ENCODE results near the gene PLK3.
A peak's percentile ranks its signal among the peaks of the same experiment; 100 is the strongest.
"Not testable (repeated sequence)": the region's sequence is repeated elsewhere in the genome, so short reads cannot be mapped to it uniquely, and the experiment has no call there.

PLK3 gene

GRCh38 chr1:44810101-44810761 lies 10.1 kb downstream of the PLK3 start:
- no peak for DNase-seq

DNA sequence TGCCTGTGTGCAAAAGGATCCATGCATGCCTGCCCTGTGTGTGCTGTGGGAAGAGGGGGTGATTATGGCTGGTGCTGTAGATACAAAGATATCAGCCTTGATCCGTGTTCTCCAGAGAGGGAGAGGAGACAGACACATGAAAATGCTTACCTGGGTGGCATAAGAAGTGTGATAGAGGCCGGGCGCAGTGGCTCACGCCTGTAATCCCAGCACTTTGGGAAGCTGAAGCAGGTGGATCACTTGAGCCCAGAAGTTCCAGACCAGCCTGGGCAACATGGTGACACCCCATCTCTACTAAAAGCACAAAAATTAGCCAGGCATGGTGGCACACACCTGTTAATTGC lies 10.6 kb downstream of the PLK3 start:
- DNase-seq, result not testable (repeated sequence)

GRCh38 chr1:44811234-44811633 lies 11.1 kb downstream of the PLK3 start:
- DNase-seq, result no peak

DNA sequence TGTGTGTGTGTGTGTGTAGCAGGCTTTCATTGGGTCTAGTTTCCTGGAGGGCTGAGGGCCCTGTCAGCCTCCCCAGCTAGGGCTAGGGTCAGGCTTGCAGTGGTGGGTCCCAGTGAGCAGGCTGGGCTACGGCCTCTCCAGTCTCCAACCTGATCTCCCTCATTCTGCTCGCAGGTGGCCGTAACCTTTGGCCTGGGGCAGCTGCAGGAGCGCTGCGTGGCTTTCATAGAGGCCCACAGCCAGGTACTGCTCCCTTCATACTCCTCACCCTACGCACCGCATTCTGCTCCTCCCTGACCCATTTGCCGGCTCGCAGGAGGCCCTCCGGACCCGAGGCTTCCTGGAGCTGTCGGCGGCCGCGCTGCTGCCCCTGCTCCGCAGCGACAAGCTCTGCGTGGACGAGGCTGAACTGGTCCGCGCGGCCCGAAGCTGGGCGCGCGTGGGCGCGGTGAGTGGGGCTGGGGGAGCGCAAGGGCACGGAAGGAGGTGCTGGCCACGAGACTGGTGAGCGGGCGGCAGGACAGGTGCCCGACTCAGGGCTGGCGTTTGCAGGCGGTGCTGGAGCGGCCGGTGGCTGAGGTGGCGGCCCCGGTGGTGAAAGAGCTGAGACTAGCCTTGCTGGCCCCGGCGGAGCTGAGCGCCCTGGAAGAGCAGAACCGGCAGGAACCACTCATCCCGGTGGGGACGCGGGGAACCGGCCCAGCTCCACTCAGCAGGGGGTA lies 12.8 kb downstream of the PLK3 start:
- peak; percentile 78 for DNase-seq

DNA sequence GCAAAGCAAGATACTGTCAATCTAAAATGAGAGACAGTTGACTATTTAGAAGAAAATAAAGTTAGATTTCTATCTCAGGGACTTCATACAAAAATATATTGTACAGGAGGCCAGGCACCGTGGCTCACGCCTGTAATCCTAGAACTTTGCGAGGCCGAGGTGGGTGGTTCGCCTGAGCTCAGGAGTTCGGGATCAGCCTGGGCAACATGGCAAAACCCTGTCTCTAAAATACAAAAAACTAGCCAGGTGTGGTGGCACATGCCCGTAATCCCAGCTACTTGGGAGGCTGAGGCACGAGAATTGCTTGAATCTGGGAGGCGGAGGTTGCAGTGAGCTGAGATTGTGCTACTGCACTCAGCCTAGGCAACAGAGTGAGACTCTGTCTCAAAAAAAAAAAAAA lies 15.7 kb downstream of the PLK3 start:
- DNase-seq, result not testable (repeated sequence)

DNA sequence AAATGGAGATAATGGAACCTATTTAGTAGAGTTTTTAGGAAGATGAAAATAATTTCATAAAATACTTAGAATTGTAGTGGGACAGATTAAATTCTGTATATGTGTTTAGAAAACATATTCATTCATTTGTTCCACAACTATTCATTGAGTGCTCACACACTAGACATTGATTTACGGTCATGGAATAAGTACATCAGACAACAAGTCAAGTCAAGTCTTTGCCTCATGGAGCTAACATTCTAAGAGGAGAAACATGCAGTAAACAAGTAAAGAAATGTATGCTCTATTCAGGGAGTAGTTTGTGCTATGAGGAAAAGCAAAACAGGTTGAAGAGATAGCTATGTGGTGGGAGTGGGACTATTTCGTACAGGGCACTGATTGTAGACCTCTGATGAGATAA lies 17.1 kb downstream of the PLK3 start:
- no peak for DNase-seq

DNA sequence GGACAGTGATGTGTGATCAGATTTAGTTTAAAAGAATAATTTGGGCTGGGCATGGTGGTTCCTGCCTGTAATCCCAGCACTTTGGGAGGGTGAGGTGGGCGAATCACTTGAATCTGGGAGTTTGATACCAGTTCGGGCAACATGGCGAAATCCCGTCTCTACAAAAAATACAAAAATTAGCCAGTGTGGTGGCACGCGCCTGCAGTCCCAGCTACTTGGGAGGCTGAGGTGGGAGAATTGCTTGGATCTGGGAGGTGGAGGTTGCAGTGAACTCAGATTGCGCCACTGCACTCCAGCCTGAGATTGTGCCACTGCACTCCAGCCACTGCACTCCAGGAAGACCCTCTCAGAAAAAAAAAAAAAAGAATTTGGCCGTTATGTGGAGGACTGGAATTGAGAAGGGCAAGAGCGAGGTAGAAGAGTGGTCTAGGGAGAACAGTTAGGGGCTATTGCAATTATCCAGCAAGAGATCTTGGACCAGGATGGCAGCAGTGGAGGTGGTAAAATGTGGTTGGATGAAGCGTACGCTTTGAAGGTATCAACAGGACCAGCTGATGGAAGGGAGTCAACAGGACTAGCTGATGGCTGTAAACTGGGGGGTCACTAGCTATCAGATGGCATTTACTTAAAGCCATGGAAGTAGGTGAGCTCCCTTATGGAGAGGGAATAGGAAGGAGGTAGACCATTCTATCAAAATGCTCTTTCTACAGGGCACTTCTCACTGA lies 17.8 kb downstream of the PLK3 start:
- no peak for DNase-seq

DNA sequence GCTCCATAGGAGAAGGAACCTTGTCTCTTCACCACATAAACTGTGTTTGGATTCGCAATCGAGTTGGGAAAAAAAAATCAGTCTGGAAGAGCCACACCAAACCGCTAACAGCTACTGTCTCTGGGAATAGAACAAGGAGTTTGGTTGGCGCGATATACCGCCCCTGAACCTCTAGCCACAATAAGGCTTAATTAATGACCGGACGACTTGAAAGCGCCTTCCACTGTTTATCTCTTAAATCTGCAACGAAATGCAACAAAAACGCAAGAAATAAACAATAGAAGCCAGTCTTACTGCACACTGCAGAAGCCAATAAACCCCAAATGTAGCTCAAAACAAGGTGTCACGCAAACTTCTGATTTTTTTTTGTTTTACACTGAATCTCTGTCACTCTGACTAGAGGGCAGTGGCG lies 19.0 kb downstream of the PLK3 start:
- peak; percentile 77 for DNase-seq

GRCh38 chr1:44819608-44820327 lies 19.6 kb downstream of the PLK3 start:
- DNase-seq, result peak; percentile 94

- DNase-seq, result peak; percentile 49
Observed at GRCh38 chr1:44820328-44821239, 20.4 kb downstream of the PLK3 start.

DNA sequence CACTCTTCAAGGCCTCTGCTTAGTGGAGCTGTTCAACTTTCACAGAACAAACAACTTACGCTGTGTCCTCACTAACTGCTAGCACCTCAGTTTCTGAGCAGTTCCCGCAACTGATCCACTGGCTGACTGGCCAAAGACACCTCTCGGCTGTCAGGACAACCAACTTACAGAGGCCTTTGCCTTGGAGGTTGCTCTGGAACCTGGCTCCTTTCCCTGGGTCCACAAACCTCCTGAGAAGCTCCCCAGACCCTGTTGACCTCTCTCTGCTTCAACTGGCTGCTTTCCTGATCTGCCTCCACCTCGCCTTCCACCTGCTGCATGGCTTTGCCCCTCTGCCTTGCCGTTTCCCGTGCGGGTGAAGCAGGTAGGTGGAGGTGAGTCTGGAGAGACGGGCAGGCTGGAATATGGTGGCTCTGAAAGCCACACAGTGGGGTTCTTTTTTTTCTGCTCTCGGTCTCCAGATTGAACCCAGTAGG lies 21.1 kb downstream of the PLK3 start:
- DNase-seq, result no peak

GRCh38 chr1:44822131-44822701 lies 22.0 kb downstream of the PLK3 start:
- no peak for DNase-seq

DNA sequence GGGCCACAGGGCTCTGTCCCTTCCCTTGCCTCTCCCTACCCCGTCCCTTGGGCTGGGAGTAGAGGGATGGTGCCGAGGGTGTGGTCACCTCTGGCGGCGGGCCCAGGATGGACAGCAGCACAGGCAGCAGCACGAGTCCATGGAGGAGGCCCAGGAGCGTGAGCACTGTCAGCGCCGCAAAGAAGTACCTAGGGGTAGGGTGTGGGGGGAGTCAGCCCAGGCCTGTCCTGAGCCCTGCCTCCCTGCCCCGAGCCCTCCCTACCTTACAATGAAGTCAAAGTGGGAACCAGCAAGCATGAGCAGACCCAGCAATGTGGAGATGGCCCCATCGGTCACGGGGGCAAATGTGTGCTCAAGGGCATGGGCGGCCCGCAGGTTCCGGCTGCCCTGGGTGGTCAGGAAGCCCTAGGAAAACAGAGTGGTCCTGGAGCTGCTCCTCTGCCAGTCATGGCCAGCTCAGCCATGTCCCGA lies 22.8 kb downstream of the PLK3 start:
- DNase-seq, result no peak

GRCh38 chr1:44824392-44824791 lies 24.2 kb downstream of the PLK3 start:
- DNase-seq, result not testable (repeated sequence)

DNA sequence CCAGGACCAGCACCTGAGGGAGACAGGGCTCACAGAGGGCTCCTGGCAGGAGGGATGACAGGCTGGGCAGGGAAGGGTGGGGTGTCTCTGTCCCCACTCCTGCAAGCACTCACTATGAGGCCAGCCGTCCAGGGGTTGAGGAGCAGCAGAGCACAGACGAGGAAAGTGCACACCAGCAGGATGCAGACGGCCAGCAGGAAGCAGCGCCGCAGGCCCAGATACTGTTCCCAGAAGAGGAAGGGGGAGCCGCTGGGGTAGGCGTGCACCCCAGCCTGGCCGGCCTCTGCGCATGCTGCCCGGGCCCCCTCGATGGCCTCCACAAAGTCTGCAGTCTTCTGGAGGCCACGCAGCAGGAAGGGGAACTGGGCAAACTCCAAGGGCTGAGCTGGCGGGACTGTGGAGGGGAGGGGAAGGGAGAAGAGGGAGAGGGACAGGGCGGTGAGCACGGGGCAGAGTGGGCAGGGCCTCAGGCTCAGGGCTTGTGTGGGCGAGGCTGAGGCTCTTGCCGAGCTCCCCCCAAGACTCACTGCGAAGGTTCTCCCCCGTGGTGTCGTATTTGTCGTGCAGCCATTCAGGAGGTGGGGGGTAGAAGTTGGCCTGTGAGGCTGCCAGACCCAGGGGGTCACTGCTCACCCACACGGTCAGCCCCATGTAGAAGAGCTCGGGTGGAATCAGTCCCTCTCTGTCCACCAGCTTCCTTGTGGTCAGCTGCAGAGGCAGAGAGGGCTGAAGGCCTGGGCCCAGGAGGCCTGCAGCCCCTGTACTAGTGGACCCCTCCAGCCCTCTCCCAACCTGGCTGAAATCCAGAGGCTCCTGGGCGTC lies 26.4 kb downstream of the PLK3 start:
- peak; percentile 15 for DNase-seq

- peak; percentile 33 for DNase-seq
Observed at GRCh38 chr1:44827197-44828002, 27.2 kb downstream of the PLK3 start.

- no peak for DNase-seq
Observed at GRCh38 chr1:44828003-44828651, 27.9 kb downstream of the PLK3 start.

DNA sequence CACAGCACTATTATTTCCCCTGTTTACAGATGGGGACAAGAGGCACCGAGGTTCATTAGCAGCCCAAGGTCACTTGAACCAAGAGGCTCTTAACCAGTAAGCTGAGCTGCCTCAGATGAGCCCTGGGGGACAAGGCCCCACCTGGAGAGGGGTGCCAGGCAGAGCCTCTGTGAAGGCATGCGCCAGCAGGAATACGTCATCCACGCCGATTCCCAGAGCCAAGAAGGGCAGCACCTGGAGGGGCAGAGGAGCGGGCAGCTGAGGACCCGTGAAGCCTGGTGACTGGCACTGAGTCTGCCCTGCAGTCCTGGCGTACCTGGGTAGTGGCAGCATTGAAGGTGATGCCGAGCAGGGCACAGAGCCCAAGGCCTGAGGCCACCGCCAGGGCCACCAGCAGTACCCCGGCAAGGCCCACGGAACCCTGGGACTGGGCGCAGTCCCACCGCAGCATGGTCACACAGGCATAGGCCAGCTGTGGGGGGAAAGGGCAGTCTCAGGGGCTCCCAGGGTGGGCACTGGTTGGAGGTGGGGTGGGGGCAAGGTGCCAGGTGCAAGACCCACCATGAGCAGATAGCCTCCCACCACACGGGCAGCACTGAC lies 28.8 kb downstream of the PLK3 start:
- no peak for DNase-seq
